NCI-H1436 treated with DMSO at 0.1 percent for 48 hours (cell line): ENCODE measurements around the gene TMEM200B.
"Not testable (repeated sequence)": the region's sequence is repeated elsewhere in the genome, so short reads cannot be mapped to it uniquely, and the experiment has no call there.

Experiments
- DNase-seq: peaks from one replicate; lab custom pipeline; 2025; lab: John Stamatoyannopoulos, UW

TMEM200B gene

GRCh38 chr1:29123887-29124365 is at the start of gene TMEM200B:
Gene TMEM200B, minus strand, starts transcription at chr1:29123903. Its CDS starts 2,075 bp downstream, at chr1:29121828.
- DNase-seq: no peak

DNA sequence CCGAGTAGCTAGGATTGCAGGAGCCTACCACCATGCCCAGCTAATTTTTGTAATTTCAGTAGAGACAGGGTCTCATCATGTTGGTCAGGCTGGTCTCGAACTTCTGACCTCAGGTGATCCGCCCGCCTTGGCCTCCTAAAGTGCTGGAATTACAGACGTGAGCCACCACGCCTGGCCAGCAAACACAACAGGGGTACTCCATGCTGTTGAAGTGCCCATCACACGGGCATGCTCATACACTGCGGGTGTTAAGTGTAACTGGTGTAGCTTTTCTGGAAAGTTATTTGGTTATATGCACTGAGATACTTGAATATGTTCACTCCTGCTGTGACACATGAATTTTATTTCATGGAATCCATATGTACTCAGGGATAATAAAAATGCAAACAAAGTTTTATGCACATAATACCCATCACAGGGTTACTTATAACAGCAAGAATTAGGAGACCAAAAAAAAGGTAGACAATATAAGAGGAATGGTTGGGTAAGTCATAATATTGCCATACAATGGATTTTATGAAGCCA is 48.8 kb upstream of the TMEM200B start:
- DNase-seq: no peak

- no peak for DNase-seq
Measured at GRCh38 chr1:29171521-29171920, 47.8 kb upstream of the TMEM200B start.

- DNase-seq: no peak
Measured at GRCh38 chr1:29171089-29171488, 47.4 kb upstream of the TMEM200B start.

DNA sequence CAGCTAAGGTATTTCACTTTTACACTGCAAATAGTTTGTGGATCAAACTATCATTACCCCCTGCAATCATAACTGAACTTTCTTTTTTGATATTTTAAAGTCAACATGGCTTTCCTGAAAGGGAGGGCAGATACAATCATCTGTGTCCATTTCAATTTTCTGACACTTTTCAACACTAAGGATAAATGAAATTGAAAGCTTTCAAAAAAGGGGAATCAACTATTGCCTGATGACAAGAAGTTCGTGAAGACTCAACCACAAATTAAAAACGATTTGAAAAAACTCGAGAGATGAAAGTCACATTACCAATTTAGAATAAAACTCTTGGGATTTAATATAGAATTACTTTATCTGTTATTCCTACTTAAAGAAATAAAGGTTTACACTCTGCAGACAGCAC is 46.3 kb upstream of the TMEM200B start:
- no peak for DNase-seq

DNA sequence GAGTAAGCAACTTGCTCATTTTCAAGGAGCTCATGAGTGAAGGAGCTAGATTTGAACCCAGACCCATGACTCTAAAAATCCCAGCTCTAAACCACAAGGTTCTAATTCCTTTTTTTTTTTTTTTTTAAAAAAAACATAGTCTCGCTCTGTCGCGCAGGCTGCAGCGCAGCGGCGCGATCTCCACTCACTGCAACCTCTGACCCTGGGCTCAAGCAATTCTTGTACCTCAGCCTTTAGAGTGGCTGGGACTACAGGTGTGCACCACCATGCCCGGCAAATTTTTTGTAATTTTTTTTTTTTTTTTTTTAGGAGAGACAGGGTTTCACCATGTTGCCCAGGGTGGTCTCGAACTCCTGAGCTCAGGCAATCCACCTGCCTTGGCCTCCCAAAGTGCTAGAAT is 44.2 kb upstream of the TMEM200B start:
- DNase-seq: no peak

DNA sequence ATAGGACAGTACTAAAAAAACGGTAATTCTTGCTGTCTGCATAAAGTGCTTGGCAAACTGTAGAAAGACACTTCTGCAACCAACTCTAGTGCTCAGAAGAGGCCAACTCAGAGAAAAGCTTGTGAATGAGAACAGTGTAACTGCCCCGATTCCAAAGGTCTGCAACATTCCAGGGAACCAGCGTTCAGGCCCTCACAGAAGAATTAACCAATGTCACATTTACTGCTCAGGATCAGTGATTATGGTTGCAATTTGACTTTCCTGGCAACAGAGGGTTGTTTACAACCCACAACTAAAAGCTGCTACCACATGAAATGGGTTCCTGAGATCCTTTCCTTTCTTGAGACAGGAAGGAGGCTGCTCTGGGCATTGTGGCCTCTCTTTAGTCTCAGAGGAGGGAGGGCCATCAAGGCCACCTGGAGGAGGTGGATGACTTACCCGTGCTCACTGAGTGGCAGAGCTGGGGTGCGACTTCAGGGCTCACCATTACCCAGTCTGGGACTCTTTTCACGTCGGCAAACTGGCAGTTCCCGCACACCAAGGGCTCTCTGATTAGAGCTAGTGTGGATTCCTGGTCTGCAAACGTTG is 42.7 kb upstream of the TMEM200B start:
- no peak for DNase-seq

GRCh38 chr1:29164588-29164987 is 40.9 kb upstream of the TMEM200B start:
- no peak for DNase-seq

DNA sequence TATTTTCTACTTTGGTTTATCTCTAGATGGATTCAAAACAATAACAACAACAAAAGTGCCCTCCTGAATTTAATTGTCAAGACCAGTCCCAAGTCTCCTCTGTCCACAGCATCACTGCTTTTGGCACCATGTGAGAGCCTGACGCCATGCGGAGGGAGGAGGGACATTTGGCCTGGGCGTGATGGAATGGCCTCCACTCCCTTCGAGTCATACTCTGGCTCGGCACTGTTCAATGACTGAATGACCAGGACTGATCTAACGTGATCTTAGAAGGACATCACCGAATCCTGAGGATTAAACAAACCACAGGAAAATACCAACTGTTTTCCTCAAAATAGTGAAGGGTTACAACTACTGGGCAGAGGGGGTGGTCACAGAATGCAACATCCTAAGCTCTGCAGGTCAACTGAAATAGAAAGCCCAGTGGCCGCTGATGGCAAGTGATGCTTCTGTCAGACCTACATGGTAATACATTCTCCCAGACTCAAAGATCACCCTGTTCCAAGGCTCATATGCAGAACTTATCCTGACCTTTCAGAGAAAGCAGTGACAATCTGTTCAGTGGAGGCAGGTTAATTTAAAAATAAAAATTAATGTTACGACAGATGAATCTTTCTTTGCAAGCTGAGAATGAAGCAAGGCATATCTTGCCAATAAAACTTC is 38.9 kb upstream of the TMEM200B start:
- no peak for DNase-seq

GRCh38 chr1:29162025-29162424 is 38.3 kb upstream of the TMEM200B start:
- peak; percentile 16 for DNase-seq

- no peak for DNase-seq
Measured at GRCh38 chr1:29159773-29160172, 36.1 kb upstream of the TMEM200B start.

GRCh38 chr1:29157269-29157601 is 33.5 kb upstream of the TMEM200B start:
- DNase-seq: no peak

GRCh38 chr1:29156543-29157268 is 33.0 kb upstream of the TMEM200B start:
- no peak for DNase-seq

- no peak for DNase-seq
Measured at GRCh38 chr1:29152046-29152805, 28.5 kb upstream of the TMEM200B start.

- DNase-seq: not testable (repeated sequence)
Measured at GRCh38 chr1:29150346-29150745, 26.6 kb upstream of the TMEM200B start.

GRCh38 chr1:29148656-29149491 is 25.2 kb upstream of the TMEM200B start:
- DNase-seq: no peak

DNA sequence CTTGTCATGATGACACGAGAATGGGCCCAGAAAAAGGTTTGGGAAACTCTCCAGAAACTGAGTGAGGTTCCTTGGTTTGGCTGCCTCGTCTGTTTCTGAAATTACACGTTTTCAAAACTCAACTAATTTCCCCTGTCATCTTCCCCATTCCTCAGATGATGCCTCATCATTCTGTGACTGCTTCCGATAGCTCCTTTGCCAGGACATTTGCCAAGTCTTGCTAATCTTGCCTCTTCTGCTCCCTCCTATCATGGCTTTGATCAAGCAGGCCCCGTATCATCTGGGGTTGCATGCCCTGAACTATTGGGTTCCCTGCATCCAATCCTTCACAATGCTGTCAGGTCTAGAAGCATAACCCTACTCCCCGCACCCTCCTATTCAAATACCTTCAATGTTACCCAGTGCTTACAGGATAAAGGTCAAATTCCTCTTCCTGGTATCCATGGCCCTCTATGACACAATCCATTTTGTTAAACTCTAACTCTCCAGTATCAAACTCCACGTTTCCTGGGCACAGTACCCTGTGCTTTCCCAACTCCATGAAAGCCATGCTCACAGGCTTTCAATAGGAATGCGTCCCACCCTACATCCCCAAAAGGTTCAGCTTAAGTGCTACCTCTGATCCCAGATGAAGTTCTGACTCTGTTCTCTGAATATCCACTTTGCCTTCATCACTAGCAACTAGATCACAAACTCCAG is 22.2 kb upstream of the TMEM200B start:
- DNase-seq: no peak

DNA sequence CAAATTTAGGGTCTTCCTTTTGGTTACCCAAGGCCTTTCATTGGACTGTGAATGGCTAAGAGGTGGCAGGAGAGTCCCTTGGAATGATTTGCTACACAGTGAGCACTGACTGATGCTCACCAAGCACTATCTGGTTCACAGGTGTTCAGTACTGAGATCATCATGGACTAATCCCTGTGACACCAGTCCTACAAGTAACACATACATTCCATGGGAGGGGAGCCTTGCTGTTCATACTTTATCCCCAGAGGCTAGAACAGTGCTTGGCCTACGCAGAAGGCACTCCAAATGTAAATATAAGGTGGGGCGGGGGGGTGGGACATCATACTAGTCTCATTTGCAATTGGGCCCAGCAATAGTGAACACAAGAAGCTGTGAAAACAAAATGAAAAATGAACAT is 20.5 kb upstream of the TMEM200B start:
- no peak for DNase-seq

DNA sequence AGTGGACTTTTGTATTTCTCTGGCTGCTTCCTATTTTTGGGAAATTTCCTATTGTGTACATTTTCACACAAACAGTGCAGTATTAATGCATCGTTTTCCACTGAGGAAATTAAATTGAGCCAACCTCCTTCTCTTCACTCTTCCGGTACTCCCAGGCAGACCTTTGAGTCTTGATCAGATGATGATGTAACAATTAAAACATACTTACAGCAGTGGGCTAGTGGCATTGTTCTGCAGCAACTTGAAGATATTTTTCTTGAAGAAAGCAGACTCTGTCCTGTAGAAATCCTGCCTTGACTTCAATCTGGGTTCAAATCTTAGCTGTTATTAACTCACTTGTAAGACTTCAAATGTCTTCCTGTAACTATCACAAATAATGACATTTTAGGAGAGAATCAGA is 19.0 kb upstream of the TMEM200B start:
- DNase-seq: no peak

- DNase-seq: no peak
Measured at GRCh38 chr1:29136391-29136915, 12.8 kb upstream of the TMEM200B start.

DNA sequence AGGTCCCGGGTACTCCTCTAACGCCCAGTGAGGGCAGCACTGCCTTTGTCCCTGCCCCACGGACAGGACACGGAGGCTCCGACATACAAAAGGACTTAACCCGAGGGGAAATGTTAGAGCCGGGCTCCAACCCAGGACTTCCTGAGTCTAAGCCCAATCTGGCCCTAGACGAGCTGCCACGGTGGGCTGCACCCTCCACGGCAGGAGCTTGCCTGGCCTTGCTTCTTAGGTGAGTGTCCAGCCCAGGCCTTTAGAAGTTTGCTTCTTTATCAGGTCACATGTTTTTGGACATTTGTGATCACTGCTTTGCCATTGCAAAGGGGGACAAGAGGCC is 11.0 kb upstream of the TMEM200B start:
- DNase-seq: no peak
